GM23338 (cell line): ENCODE data around the gene ANKS1B. TPM values are rescaled to one million over a fixed set of nuclear protein-coding genes. Genes with fewer than 3 reads are reported as not detected.

Experiments used
- ATAC-seq: fragments of 200-7000 bp; cut with Tn5 transposase; 3 replicates; pipeline ENCODE4 v1.9.1; 2020
- DNase-seq: peaks from one replicate; pipeline ENCODE4 v3.0.0-alpha.2; 2015; ENCODE audit warnings: low spot score
- H2AFZ ChIP-seq: fragments of 200-600 bp; sonication (generic); 2 replicates; pipeline ENCODE4 v1.8.0; 2016; ENCODE audit warnings: antibody characterized with exemption, mild to moderate bottlenecking, moderate library complexity
- H3F3A ChIP-seq: fragments of 200-600 bp; sonication (generic); replicated peaks from 2 replicates; pipeline ENCODE4 v1.8.0; 2017; ENCODE audit warnings: antibody characterized with exemption, mixed run types, low read depth
- H3K27ac ChIP-seq: fragments of 200-600 bp; sonication (generic); 2 replicates; pipeline ENCODE4 v1.6.1; 2016; ENCODE audit warnings: low read depth
- H3K27me3 ChIP-seq: fragments of 200-600 bp; sonication (generic); 2 replicates; pipeline ENCODE4 v1.8.0; 2016; ENCODE audit warnings: mild to moderate bottlenecking, mixed run types, moderate library complexity; ENCODE audit not compliant: insufficient read depth
- H3K36me3 ChIP-seq: fragments of 200-600 bp; sonication (generic); 2 replicates; pipeline ENCODE4 v1.8.0; 2016; ENCODE audit warnings: mild to moderate bottlenecking; ENCODE audit not compliant: insufficient read depth
- H3K4me1 ChIP-seq: fragments of 200-600 bp; sonication (generic); 2 replicates; pipeline ENCODE4 v1.8.0; 2016; ENCODE audit warnings: mild to moderate bottlenecking, moderate library complexity; ENCODE audit not compliant: insufficient read depth
- H3K4me2 ChIP-seq: fragments of 200-600 bp; sonication (generic); 2 replicates; pipeline ENCODE4 v1.7.1; 2017; ENCODE audit warnings: mixed run types
- H3K4me3 ChIP-seq: fragments of 200-600 bp; sonication (generic); 2 replicates; pipeline ENCODE4 v1.6.1; 2016; ENCODE audit warnings: mixed run types
- H3K79me2 ChIP-seq: fragments of 200-600 bp; sonication (generic); replicated peaks from 2 replicates; pipeline ENCODE4 v1.8.0; 2017; ENCODE audit warnings: mild to moderate bottlenecking; ENCODE audit not compliant: insufficient read depth
- H3K9me2 ChIP-seq: fragments of 200-600 bp; sonication (generic); 2 replicates; pipeline ENCODE4 v1.8.0; 2017; ENCODE audit not compliant: insufficient read depth
- H4K20me1 ChIP-seq: fragments of 200-600 bp; sonication (generic); replicated peaks from 2 replicates; pipeline ENCODE4 v1.8.0; 2017; ENCODE audit warnings: mild to moderate bottlenecking; ENCODE audit not compliant: insufficient read depth
- H3K27ac Mint-ChIP-seq: 2 replicates; pipeline ENCODE4 v1.8.0; 2020; ENCODE audit warnings: inconsistent platforms, mild to moderate bottlenecking, moderate library complexity, mixed read lengths
- H3K27me3 Mint-ChIP-seq: 3 replicates; pipeline ENCODE4 v1.8.0; 2022; ENCODE audit warnings: low read depth, mild to moderate bottlenecking, moderate library complexity, mixed read lengths, inconsistent platforms; ENCODE audit not compliant: insufficient read depth, poor library complexity
- H3K36me3 Mint-ChIP-seq: 3 replicates; pipeline ENCODE4 v1.8.0; 2021; ENCODE audit warnings: low read depth, mild to moderate bottlenecking, inconsistent platforms, moderate library complexity, mixed read lengths
- H3K4me1 Mint-ChIP-seq: 3 replicates; pipeline ENCODE4 v1.8.0; 2020; ENCODE audit warnings: mild to moderate bottlenecking, inconsistent platforms, mixed read lengths
- H3K4me3 Mint-ChIP-seq: 3 replicates; pipeline ENCODE4 v1.8.0; 2021; ENCODE audit warnings: moderate library complexity, mild to moderate bottlenecking, inconsistent platforms, mixed read lengths
- H3K9me3 Mint-ChIP-seq: 3 replicates; pipeline ENCODE4 v1.8.0; 2020; ENCODE audit warnings: moderate library complexity, mild to moderate bottlenecking, inconsistent platforms, mixed read lengths
- CREB1 ChIP-seq: fragments of 250-450 bp; sonication (Bioruptor Pico); IDR thresholded peaks from 2 replicates; pipeline ENCODE4 v1.5.0; 2020; ENCODE audit warnings: low read depth, mild to moderate bottlenecking, moderate library complexity
- CTCF ChIP-seq, 2 experiments: fragments of 200-600 bp in 1 of 2; sonication (generic) in 1 of 2; conservative IDR thresholded peaks; 2 replicates each; pipeline versions ENCODE4 v1.5.1 to v1.6.1; 2016 to 2017; ENCODE audit warnings: antibody characterized with exemption in 2 of 2, low read depth in 2 of 2, mild to moderate bottlenecking in 2 of 2, moderate library complexity in 1 of 2
- EZH2 ChIP-seq: fragments of 200-600 bp; sonication (generic); IDR thresholded peaks from one replicate; pipeline ENCODE4 v1.8.0; 2017; ENCODE audit warnings: antibody characterized with exemption, mild to moderate bottlenecking, low read depth; ENCODE audit not compliant: unreplicated experiment
- EZH2phosphoT487 ChIP-seq: fragments of 200-600 bp; sonication (generic); IDR thresholded peaks from one replicate; pipeline ENCODE4 v1.8.1; 2018; ENCODE audit warnings: antibody characterized with exemption; ENCODE audit not compliant: unreplicated experiment
- NANOG ChIP-seq: IDR thresholded peaks from 2 replicates; pipeline ENCODE4 v1.6.1; 2016; ENCODE audit warnings: antibody characterized with exemption, borderline replicate concordance
- STAT1 ChIP-seq: IDR thresholded peaks from one replicate; pipeline ENCODE4 v1.6.1; 2016; ENCODE audit warnings: antibody characterized with exemption; ENCODE audit not compliant: unreplicated experiment
- ZNF114 ChIP-seq: fragments of 250-450 bp; sonication (Bioruptor Pico); IDR thresholded peaks from 2 replicates; pipeline ENCODE4 v1.5.0; 2020; ENCODE audit warnings: mild to moderate bottlenecking, moderate library complexity
- polyA plus RNA-seq: library from polyadenylated mRNA; unstranded; fragments of >200 nt; fragmentation: Nextera tagmentation; extraction: Ambion mirVana; gene quantifications from 2 replicates; pipeline ENCODE4 v1.2.1, GENCODE V29; 2016
- total RNA-seq: library from RNA; depleted of rRNA; stranded (reverse); fragments of >200 nt; shearing (Covaris generic); gene quantifications from 2 replicates; pipeline ENCODE4 v1.2.3, GENCODE V29; 2014
- TF ChIP-seq, protein P1 (sequence below): IDR thresholded peaks from one replicate; pipeline ENCODE4 v1.6.1; 2018; ENCODE audit warnings: antibody characterized with exemption; ENCODE audit not compliant: unreplicated experiment
- TF ChIP-seq, protein P2 (sequence below): IDR thresholded peaks from 2 replicates; pipeline ENCODE4 v1.6.1; 2016; ENCODE audit warnings: antibody characterized with exemption

Gene ANKS1B
- total and polyA plus RNA-seq, 2 experiments from 2014 or later, result 4.3 to 5.8 TPM

DNA sequence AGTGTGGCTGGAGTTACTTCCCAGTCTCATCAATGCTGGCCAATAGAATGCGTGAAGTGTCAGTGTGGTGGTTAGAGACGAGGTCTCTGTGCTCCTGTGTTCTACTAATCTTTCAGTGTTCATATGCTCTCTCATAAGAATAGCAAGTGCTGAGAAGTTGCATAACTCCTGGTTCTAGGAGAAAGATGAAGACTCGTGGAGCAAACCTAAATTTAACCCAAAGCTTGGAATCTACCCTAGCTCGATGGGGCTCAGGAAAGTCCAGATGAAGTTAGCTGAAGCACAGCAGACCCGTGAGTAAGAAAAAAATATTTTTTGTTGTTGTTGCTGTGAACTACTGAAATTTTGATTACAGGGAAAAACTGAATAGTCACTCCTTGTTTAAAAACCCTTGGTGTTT, 927.1 kb downstream of the ANKS1B start (continued):
- TF ChIP-seq EZH2, result no peak
- no peak for TF ChIP-seq NANOG

DNA sequence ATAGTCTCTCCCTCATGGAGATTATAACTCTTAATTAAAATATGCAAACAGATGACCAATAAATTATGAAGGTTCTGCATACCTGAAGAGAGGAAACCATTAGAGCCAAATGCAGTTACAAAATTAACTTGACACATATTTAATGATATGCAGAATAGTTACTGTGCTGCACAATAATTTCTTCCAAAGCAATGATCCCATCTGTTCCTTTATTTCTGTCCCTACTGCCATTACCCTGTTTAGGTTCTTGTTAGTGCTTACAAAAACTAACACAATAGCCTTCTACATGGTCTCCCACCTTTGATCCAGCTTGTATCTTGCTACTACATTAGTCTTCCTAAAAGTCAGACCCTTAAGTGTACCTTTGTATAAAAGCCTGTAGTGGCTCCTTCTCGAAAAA, 928.5 kb downstream of the ANKS1B start:
- no peaks in the 10 kb centered on the region for H3K9me3 Mint-ChIP-seq
- H3K27ac Mint-ChIP-seq, result no peak overlapping the region
- no peaks in the 10 kb centered on the region for H3K36me3 Mint-ChIP-seq
- H3F3A ChIP-seq, result no peaks in the 10 kb centered on the region
- ATAC-seq (no peak), DNase-seq (no peak)
- no peak overlapping the region for H3K4me2 ChIP-seq
- no peak overlapping the region for H2AFZ ChIP-seq
- H3K36me3 ChIP-seq, result no peaks in the 10 kb centered on the region
- H3K4me1 Mint-ChIP-seq, result peaks cover 11% of the 10 kb centered on the region; the same call in 2 of the 3 replicates
- no peak overlapping the region for H3K4me3 ChIP-seq
- H3K27me3 Mint-ChIP-seq, result no peaks in the 10 kb centered on the region
- TF ChIP-seq, protein P1, sequence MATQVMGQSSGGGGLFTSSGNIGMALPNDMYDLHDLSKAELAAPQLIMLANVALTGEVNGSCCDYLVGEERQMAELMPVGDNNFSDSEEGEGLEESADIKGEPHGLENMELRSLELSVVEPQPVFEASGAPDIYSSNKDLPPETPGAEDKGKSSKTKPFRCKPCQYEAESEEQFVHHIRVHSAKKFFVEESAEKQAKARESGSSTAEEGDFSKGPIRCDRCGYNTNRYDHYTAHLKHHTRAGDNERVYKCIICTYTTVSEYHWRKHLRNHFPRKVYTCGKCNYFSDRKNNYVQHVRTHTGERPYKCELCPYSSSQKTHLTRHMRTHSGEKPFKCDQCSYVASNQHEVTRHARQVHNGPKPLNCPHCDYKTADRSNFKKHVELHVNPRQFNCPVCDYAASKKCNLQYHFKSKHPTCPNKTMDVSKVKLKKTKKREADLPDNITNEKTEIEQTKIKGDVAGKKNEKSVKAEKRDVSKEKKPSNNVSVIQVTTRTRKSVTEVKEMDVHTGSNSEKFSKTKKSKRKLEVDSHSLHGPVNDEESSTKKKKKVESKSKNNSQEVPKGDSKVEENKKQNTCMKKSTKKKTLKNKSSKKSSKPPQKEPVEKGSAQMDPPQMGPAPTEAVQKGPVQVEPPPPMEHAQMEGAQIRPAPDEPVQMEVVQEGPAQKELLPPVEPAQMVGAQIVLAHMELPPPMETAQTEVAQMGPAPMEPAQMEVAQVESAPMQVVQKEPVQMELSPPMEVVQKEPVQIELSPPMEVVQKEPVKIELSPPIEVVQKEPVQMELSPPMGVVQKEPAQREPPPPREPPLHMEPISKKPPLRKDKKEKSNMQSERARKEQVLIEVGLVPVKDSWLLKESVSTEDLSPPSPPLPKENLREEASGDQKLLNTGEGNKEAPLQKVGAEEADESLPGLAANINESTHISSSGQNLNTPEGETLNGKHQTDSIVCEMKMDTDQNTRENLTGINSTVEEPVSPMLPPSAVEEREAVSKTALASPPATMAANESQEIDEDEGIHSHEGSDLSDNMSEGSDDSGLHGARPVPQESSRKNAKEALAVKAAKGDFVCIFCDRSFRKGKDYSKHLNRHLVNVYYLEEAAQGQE, result no peak
- TF ChIP-seq, protein P2, sequence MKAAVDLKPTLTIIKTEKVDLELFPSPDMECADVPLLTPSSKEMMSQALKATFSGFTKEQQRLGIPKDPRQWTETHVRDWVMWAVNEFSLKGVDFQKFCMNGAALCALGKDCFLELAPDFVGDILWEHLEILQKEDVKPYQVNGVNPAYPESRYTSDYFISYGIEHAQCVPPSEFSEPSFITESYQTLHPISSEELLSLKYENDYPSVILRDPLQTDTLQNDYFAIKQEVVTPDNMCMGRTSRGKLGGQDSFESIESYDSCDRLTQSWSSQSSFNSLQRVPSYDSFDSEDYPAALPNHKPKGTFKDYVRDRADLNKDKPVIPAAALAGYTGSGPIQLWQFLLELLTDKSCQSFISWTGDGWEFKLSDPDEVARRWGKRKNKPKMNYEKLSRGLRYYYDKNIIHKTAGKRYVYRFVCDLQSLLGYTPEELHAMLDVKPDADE, result no peak
- TF ChIP-seq ZNF114 (no peak), STAT1 (no peak), CTCF (conservative IDR thresholded peaks at IDR 0.05; ENCODE audit: low read depth in 2 of 2) (no peak), NANOG (no peak)
- no peaks in the 10 kb centered on the region for H3K27me3 ChIP-seq
- H3K4me3 Mint-ChIP-seq, result no peak overlapping the region
- H3K79me2 ChIP-seq, result no peaks in the 10 kb centered on the region
- H3K9me2 ChIP-seq, result no peaks in the 10 kb centered on the region; the same call in 1 of the 2 replicates
- peaks cover 7% of the 10 kb centered on the region; the same call in 1 of the 2 replicates for H3K4me1 ChIP-seq
- H4K20me1 ChIP-seq, result no peaks in the 10 kb centered on the region
- H3K27ac ChIP-seq, result no peak overlapping the region

- Histone ChIP-seq H3K27ac (no peak overlapping the region), H3K4me1 (no peaks in the 10 kb centered on the region), H3K4me3 (no peak overlapping the region), H3K9me2 (no peaks in the 10 kb centered on the region; the same call in 1 of the 2 replicates), H2AFZ (no peak overlapping the region), H3F3A (no peaks in the 10 kb centered on the region), H3K27me3 (no peaks in the 10 kb centered on the region), H3K4me2 (no peak overlapping the region), H4K20me1 (no peaks in the 10 kb centered on the region), H3K36me3 (no peaks in the 10 kb centered on the region), H3K79me2 (no peaks in the 10 kb centered on the region)
- H3K9me3 Mint-ChIP-seq, result no peaks in the 10 kb centered on the region
- no peak overlapping the region for H3K4me3 Mint-ChIP-seq
- no peaks in the 10 kb centered on the region for H3K27me3 Mint-ChIP-seq
- ATAC-seq (no peak), DNase-seq (no peak)
- peaks cover 5% of the 10 kb centered on the region; the same call in 2 of the 3 replicates for H3K4me1 Mint-ChIP-seq
- H3K27ac Mint-ChIP-seq, result no peak overlapping the region
- no peaks in the 10 kb centered on the region for H3K36me3 Mint-ChIP-seq
- TF ChIP-seq CTCF (conservative IDR thresholded peaks at IDR 0.05; ENCODE audit: low read depth in 2 of 2), result no peak
- no peak for TF ChIP-seq EZH2
- TF ChIP-seq STAT1, result no peak
- TF ChIP-seq EZH2phosphoT487, result no peak
- no peak for TF ChIP-seq CREB1
Measured at GRCh38 chr12:99055299-99055698, 929.4 kb downstream of the ANKS1B start.
